HEK293T (cell line): ENCODE results near the gene HAUS3.

Experiments
- BHLHE40 ChIP-seq: fragments of 450-650 bp; IDR thresholded peaks from 2 replicates; pipeline ENCODE4 v1.6.1; 2016; ENCODE audit warnings: mild to moderate bottlenecking, moderate library complexity, borderline replicate concordance
- CTBP1 ChIP-seq: fragments of 450-650 bp; IDR thresholded peaks from 2 replicates; pipeline ENCODE4 v1.6.1; 2016; ENCODE audit warnings: borderline replicate concordance
- TARDBP ChIP-seq: fragments of 450-650 bp; IDR thresholded peaks from 2 replicates; pipeline ENCODE4 v1.6.1; 2016

- TF ChIP-seq TARDBP (no peak), BHLHE40 (no peak), CTBP1 (no peak)
Observed at GRCh38 chr4:2256781-2257191, 14.9 kb upstream of the HAUS3 start.
